AG09309 (cell line): ENCODE results near the gene CXCL14.
"Not testable (repeated sequence)": the region's sequence is repeated elsewhere in the genome, so short reads cannot be mapped to it uniquely, and the experiment has no call there.

Experiments used
- DNase-seq: peaks from one replicate; pipeline ENCODE4 v3.0.0-alpha.2; 2010; ENCODE audit warnings: low read depth
- H3K4me3 ChIP-seq: 2 replicates; pipeline ENCODE4 v1.5.1; 2011; ENCODE audit warnings: mild to moderate bottlenecking, low read depth, low read length, moderate library complexity; ENCODE audit not compliant: control insufficient read depth
- TF ChIP-seq, protein P1 (sequence below): IDR thresholded peaks from 2 replicates; pipeline ENCODE4 v1.5.1; 2011; ENCODE audit warnings: mild to moderate bottlenecking, low read depth, low read length, inconsistent platforms; ENCODE audit not compliant: insufficient read depth, control insufficient read depth; ENCODE audit errors: missing control alignments

The CXCL14 gene

DNA sequence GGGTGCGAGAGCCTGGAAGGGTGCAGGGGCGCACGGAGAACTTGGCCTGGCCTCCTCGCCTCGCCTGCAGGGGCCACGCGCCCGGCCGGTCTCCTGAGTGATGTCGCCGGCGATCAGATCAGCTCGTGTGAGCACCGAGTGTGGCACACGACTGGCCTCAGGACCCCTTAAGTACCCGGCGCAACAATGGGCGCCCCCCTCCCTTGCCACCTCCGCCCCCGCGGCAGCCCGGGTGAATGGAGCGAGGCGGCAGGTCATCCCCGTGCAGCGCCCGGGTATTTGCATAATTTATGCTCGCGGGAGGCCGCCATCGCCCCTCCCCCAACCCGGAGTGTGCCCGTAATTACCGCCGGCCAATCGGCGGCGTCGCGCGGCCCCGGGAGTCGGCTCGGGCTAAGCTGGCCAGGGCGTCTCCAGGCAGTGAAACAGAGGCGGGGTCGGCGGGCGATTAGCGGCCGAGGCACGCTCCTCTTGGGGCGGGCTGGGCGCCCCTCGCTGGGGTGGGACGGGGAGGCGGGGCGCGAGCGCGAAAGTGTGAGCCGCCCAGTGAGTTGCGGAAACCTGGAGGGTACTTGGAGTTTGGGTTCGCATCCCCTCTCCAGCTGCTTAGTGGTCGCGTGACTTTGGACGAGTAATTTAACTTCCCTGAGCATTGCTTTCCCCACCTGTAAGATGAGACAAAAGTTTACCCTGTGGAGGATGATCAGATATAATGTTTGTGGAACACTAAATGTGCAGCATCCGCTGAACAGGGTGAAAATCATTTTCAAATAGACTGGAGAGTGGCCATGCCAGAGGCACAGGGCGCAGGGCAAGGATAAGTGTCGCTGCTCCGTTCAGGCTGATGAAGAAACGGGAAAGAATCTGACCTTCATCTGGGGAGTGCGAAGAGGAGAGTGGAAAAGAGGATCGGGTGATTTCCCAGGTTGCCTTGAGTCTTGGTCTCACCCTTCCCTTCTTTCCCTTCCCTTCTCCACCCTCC, 42.7 kb downstream of the CXCL14 start, which contains the start of gene NEUROG1:
Gene NEUROG1, minus strand, starts transcription at position 145 of the 982 bp plus-strand sequence. CDS start 274 bp downstream, outside the sequence.
- DNase-seq, result no peak
- H3K4me3 ChIP-seq, result no peak within 1 kb of the TSS
- TF ChIP-seq, protein P1, sequence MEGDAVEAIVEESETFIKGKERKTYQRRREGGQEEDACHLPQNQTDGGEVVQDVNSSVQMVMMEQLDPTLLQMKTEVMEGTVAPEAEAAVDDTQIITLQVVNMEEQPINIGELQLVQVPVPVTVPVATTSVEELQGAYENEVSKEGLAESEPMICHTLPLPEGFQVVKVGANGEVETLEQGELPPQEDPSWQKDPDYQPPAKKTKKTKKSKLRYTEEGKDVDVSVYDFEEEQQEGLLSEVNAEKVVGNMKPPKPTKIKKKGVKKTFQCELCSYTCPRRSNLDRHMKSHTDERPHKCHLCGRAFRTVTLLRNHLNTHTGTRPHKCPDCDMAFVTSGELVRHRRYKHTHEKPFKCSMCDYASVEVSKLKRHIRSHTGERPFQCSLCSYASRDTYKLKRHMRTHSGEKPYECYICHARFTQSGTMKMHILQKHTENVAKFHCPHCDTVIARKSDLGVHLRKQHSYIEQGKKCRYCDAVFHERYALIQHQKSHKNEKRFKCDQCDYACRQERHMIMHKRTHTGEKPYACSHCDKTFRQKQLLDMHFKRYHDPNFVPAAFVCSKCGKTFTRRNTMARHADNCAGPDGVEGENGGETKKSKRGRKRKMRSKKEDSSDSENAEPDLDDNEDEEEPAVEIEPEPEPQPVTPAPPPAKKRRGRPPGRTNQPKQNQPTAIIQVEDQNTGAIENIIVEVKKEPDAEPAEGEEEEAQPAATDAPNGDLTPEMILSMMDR, result no peak

- no peak overlapping the region for H3K4me3 ChIP-seq
- DNase-seq, result no peak
Measured at GRCh38 chr5:135535420-135535819, 43.4 kb downstream of the CXCL14 start.

GRCh38 chr5:135534609-135535419, 44.0 kb downstream of the CXCL14 start:
- H3K4me3 ChIP-seq, result no peak overlapping the region
- DNase-seq, result no peak
- TF ChIP-seq, protein P1, result no peak

More at GRCh38 chr5:135535420-135535819, 43.4 kb downstream of the CXCL14 start:
- TF ChIP-seq, protein P1, result no peak

- H3K4me3 ChIP-seq, result no peak overlapping the region
- DNase-seq, result no peak
- TF ChIP-seq, protein P1, result no peak
Measured at GRCh38 chr5:135533794-135534193, 45.0 kb downstream of the CXCL14 start.

GRCh38 chr5:135533334-135533733, 45.5 kb downstream of the CXCL14 start:
- DNase-seq, result no peak
- TF ChIP-seq, protein P1, result no peak
- no peak overlapping the region for H3K4me3 ChIP-seq

- not testable (repeated sequence) for H3K4me3 ChIP-seq
Measured at GRCh38 chr5:135529576-135529975, 49.2 kb downstream of the CXCL14 start.

GRCh38 chr5:135526924-135527323, 51.9 kb downstream of the CXCL14 start:
- H3K4me3 ChIP-seq, result no peak overlapping the region
- DNase-seq, result no peak
- TF ChIP-seq, protein P1, result no peak

More at GRCh38 chr5:135529576-135529975, 49.2 kb downstream of the CXCL14 start:
- DNase-seq, result not testable (repeated sequence)
